Measurements from ENCODE around the gene PPRC1. TPM values are rescaled to one million over a fixed set of nuclear protein-coding genes. Genes with fewer than 3 reads are reported as not detected.

PPRC1 gene
- total and polyA plus RNA-seq, 2 experiments from 2014 or later = 16.4 to 22.6 TPM

DNA sequence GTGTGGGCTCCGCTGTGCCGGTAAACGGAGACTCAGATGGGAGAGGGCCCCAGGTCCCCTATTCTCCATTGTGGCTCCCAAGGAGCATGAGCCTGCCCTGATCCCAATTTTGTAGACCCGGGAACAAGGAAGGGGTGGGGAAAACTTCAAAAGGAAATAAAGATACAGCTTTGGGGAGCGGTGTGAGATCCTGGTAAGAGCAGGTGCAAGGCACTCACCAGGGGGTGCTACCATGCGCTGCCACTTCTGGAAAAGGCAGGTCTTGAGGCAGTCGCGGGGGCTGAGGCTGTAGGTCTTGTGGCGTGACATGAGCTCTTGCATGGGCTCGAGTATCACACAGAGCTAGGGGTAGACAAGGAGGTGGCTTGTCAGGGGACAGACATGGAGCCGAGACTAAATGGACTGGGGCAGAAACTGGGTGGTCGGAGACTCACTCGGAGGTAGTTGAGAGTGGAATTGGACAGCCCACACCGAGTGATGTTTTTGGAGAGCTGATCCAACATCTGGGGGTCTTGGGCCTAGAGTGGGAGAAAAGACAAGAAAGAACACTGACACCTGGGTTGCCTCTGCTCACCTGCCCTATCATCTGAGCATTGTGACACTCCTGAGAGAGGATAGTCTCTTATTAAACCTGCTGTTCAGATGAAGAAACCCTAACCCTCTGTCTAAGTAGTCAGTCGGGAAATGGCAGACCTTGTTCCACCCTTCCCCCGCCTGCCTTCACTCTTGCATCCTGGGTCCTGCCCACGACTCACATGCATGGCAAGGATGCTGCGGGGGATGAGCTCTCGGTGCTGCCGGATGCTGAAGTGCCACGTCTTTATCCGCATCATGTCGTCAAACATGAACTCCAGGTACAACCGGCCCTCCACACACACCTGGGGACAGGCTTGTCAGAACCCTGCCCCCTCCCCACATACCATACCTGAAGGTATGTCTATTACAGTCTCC, 23.4 kb upstream of the PPRC1 start:
- Histone ChIP-seq H3K27ac (no peak overlapping the region), H3K27me3 (replicated peaks; ENCODE audit: insufficient read depth) (no peaks in the 10 kb centered on the region), H2AFZ (no peak overlapping the region), H3K4me2 (ENCODE audit: unreplicated experiment) (no peak overlapping the region), H3K9me3 (ENCODE audit: low read depth) (no peaks in the 10 kb centered on the region), H3F3A (ENCODE audit: insufficient read depth) (no peaks in the 10 kb centered on the region), H3K4me3 (no peak overlapping the region), H3K4me1 (ENCODE audit: insufficient read depth) (peaks cover 10% of the 10 kb centered on the region), H3K79me2 (ENCODE audit: insufficient read depth) (peaks cover 47% of the 10 kb centered on the region), H4K20me1 (ENCODE audit: insufficient read depth) (no peaks in the 10 kb centered on the region; the same call in 1 of the 2 replicates), H3K36me3 (ENCODE audit: low read depth) (peaks cover 28% of the 10 kb centered on the region), H3K9me2 (ENCODE audit: insufficient read depth) (no peaks in the 10 kb centered on the region), H3K9ac (no peak overlapping the region)
- TF ChIP-seq EZH2 (IDR thresholded peaks at IDR 0.05; ENCODE audit: insufficient read depth, poor library complexity, severe bottlenecking) (no peak), EZH2phosphoT487 (IDR thresholded peaks at IDR 0.05; ENCODE audit: insufficient read depth, low read depth) (no peak)
- in situ Hi-C loops (cut with MboI) = no loop called here
- WGBS, 2 experiments (ENCODE audit: low coverage in 1 of 2, low lambda C conversion rate in 2 of 2, missing lambda C conversion rate in 2 of 2) = 86 to 87% methylated on average over 24 of the region's 24 CpGs
- no peak for DNase-seq

DNA sequence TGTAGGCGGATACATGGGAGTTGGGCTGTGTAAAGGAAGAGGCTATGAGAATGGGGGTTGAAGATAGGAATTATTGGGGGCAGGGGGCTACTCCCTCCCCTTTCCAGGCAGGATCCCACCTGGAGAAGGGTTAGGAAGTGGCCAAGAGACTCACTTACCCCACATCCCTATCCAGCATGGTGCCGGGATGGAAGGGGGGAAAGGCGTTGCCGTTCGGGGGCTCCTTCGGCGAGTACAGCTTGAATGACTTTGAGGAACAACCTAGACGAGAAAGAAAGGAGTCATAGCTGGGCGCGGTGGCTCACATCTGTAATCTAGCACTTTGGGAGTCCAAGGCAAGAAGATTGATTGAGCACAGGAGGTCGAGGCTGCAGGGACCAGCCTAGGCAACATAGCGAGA, 21.6 kb upstream of the PPRC1 start:
- no peaks in the 10 kb centered on the region for H3K9me3 ChIP-seq (ENCODE audit: low read depth)
- H3K4me2 ChIP-seq (ENCODE audit: unreplicated experiment) = no peak overlapping the region
- H3K4me3 ChIP-seq = no peak overlapping the region
- peaks cover 23% of the 10 kb centered on the region for H3K4me1 ChIP-seq (ENCODE audit: insufficient read depth)
- peaks cover 6% of the 10 kb centered on the region; the same call in 1 of the 2 replicates for H3F3A ChIP-seq (ENCODE audit: insufficient read depth)
- in situ Hi-C loops (cut with MboI) = no loop called here
- no peaks in the 10 kb centered on the region for H3K9me2 ChIP-seq (ENCODE audit: insufficient read depth)
- no peak for DNase-seq
- 85 to 87% methylated on average over 12 of the region's 12 CpGs for WGBS, 2 experiments (ENCODE audit: low coverage in 1 of 2, low lambda C conversion rate in 2 of 2, missing lambda C conversion rate in 2 of 2)
- no peaks in the 10 kb centered on the region; the same call in 1 of the 2 replicates for H4K20me1 ChIP-seq (ENCODE audit: insufficient read depth)
- peaks cover 28% of the 10 kb centered on the region for H3K36me3 ChIP-seq (ENCODE audit: low read depth)
- peaks cover 61% of the 10 kb centered on the region for H3K79me2 ChIP-seq (ENCODE audit: insufficient read depth)
- TF ChIP-seq EZH2 (IDR thresholded peaks at IDR 0.05; ENCODE audit: insufficient read depth, poor library complexity, severe bottlenecking) (no peak), EZH2phosphoT487 (IDR thresholded peaks at IDR 0.05; ENCODE audit: insufficient read depth, low read depth) (no peak)
- no peak overlapping the region for H3K9ac ChIP-seq
- H3K27ac ChIP-seq = no peak overlapping the region
- H3K27me3 ChIP-seq (replicated peaks; ENCODE audit: insufficient read depth) = no peaks in the 10 kb centered on the region
- H2AFZ ChIP-seq = no peak overlapping the region

DNA sequence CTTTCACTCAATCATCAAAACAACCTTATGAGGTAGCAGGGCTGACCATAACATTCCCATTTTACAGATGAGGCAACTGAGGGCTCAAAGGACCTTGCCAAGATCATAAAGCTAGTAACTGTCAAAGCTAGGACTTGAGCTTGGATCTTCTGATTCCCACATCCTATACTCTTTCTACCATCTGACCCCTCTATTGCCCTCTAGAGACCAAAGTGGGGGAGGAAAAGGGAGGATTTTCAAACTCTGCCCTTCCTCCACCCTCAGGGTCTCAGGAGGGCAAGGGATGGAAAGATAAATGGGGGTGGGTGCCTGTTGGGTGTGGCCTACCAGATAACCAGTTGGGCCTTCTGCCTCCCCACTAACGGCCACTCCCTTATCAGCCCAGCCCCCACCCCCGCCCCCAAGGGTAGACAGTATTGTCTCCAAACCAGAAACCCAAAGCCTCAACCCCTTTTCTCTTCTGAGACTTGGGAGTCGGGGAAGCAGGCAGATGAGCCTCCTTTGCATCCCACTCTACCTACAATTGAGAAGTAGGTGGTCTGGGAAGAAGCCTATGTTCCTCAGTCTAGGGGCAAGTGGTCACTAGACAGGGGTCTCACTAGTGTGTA, 20.5 kb upstream of the PPRC1 start:
- H4K20me1 ChIP-seq (ENCODE audit: insufficient read depth) = no peaks in the 10 kb centered on the region; the same call in 1 of the 2 replicates
- H2AFZ ChIP-seq = no peak overlapping the region
- no peak for TF ChIP-seq EZH2phosphoT487 (IDR thresholded peaks at IDR 0.05; ENCODE audit: insufficient read depth, low read depth)
- no peak for TF ChIP-seq EZH2 (IDR thresholded peaks at IDR 0.05; ENCODE audit: insufficient read depth, poor library complexity, severe bottlenecking)
- peak overlapping the region; percentile 66 for H3K4me2 ChIP-seq (ENCODE audit: unreplicated experiment)
- no peak overlapping the region; the same call in 1 of the 2 replicates for H3K4me3 ChIP-seq
- no peak for DNase-seq
- H3K27ac ChIP-seq = no peak overlapping the region
- no peaks in the 10 kb centered on the region for H3K27me3 ChIP-seq (replicated peaks; ENCODE audit: insufficient read depth)
- H3K9me3 ChIP-seq (ENCODE audit: low read depth) = no peaks in the 10 kb centered on the region
- in situ Hi-C loops (cut with MboI) = no loop called here
- peaks cover 9% of the 10 kb centered on the region for H3F3A ChIP-seq (ENCODE audit: insufficient read depth)
- no peaks in the 10 kb centered on the region for H3K9me2 ChIP-seq (ENCODE audit: insufficient read depth)
- no peak overlapping the region for H3K9ac ChIP-seq
- peaks cover 28% of the 10 kb centered on the region for H3K36me3 ChIP-seq (ENCODE audit: low read depth)
- peaks cover 32% of the 10 kb centered on the region for H3K4me1 ChIP-seq (ENCODE audit: insufficient read depth)
- WGBS, 2 experiments (ENCODE audit: low coverage in 1 of 2, low lambda C conversion rate in 2 of 2, missing lambda C conversion rate in 2 of 2) = 34 to 54% methylated on average over 2 to 3 of the region's 3 CpGs
- peaks cover 71% of the 10 kb centered on the region for H3K79me2 ChIP-seq (ENCODE audit: insufficient read depth)

DNA sequence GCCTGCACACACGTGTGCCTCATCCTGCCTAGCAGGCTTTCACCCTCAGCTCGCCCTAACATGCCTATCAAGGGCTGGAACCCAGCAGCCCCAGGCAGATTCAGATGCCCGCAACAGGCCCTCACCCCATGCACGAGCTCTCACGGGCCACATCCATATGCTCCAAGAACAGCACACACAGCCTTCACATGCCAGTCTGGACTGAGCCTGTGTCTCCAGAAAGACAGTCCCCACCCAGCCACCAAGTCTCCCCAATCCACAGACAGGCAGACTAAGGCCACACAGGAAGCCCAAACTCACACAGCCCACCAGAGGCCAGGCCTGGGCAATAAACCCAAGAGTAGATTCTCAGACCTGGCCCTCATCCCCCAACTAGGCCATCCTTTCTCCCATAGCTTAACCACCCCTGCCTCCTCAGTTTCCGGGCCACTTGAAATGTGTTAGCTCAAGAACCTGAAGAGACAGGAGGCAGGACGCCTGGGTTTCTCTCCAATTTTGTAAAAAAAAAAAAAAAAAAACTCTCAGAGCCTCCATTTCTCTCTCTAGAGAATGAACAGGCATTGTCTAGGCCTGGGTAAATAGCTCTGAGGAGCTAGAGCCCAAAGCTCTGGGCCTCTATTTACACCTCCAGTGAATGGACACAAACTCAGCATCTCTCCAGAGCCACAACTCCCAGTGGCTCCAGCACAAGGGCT, 19.4 kb upstream of the PPRC1 start:
- Histone ChIP-seq H3K4me3 (peak overlapping the region; percentile 83), H3K9me2 (ENCODE audit: insufficient read depth) (no peaks in the 10 kb centered on the region), H2AFZ (no peak overlapping the region), H3F3A (ENCODE audit: insufficient read depth) (peaks cover 13% of the 10 kb centered on the region), H3K27ac (peak overlapping the region; percentile 65; the same call in 1 of the 2 replicates), H3K27me3 (replicated peaks; ENCODE audit: insufficient read depth) (no peaks in the 10 kb centered on the region), H3K4me2 (ENCODE audit: unreplicated experiment) (peak overlapping the region; percentile 66), H3K9me3 (ENCODE audit: low read depth) (no peaks in the 10 kb centered on the region), H3K79me2 (ENCODE audit: insufficient read depth) (peaks cover 82% of the 10 kb centered on the region), H3K4me1 (ENCODE audit: insufficient read depth) (peaks cover 43% of the 10 kb centered on the region), H3K36me3 (ENCODE audit: low read depth) (peaks cover 28% of the 10 kb centered on the region; the same call in 1 of the 2 replicates), H4K20me1 (ENCODE audit: insufficient read depth) (no peaks in the 10 kb centered on the region; the same call in 1 of the 2 replicates), H3K9ac (peak overlapping the region; percentile 85)
- TF ChIP-seq EZH2 (IDR thresholded peaks at IDR 0.05; ENCODE audit: insufficient read depth, poor library complexity, severe bottlenecking) (no peak), EZH2phosphoT487 (IDR thresholded peaks at IDR 0.05; ENCODE audit: insufficient read depth, low read depth) (no peak)
- DNase-seq = no peak
- WGBS, 2 experiments (ENCODE audit: low coverage in 1 of 2, low lambda C conversion rate in 2 of 2, missing lambda C conversion rate in 2 of 2) = 56 to 60% methylated on average over 7 of the region's 7 CpGs
- in situ Hi-C loops (cut with MboI) = no loop called here

Data from GM23248 (cell line).